Breast epithelium (tissue), 3 donors: ENCODE data around the gene ABCC2.

ENCODE experiments used
- CTCF ChIP-seq, 3 donors: fragments of 450-650 bp; IDR thresholded peaks; one replicate each; pipeline ENCODE4 v1.5.1; 2016 to 2017; ENCODE audit warnings: antibody characterized with exemption in 3 of 3, mild to moderate bottlenecking in 3 of 3, moderate library complexity in 3 of 3
- POLR2A ChIP-seq: fragments of 450-650 bp; IDR thresholded peaks from one replicate; pipeline ENCODE4 v1.6.1; 2016; ENCODE audit warnings: antibody characterized with exemption, mild to moderate bottlenecking, moderate library complexity
- POLR2AphosphoS5 ChIP-seq, 3 donors: sonication (generic); formaldehyde crosslinking; IDR thresholded peaks; one replicate each; pipeline ENCODE4 v1.6.1; 2017; ENCODE audit warnings: antibody characterized with exemption in 3 of 3

- TF ChIP-seq CTCF (IDR thresholded peaks at IDR 0.05): no peak
- TF ChIP-seq POLR2AphosphoS5 (IDR thresholded peaks at IDR 0.05): no peak
- no peak for TF ChIP-seq POLR2A
Observed at GRCh38 chr10:99843310-99843709, 60.9 kb downstream of the ABCC2 start.
